ENCODE measurements around the gene DHCR24. TPM values are rescaled to one million over a fixed set of nuclear protein-coding genes. Genes with fewer than 3 reads are reported as not detected.
A peak's percentile ranks its signal among the peaks of the same experiment; 100 is the strongest.

The DHCR24 gene
- total RNA-seq, 1 donor: 151 TPM

GRCh38 chr1:54800899-54801759 is 85.9 kb downstream of the DHCR24 start, which contains the start of gene TTC22:
TTC22 (minus strand) TSS chr1:54801323; CDS start chr1:54801163, 160 bp downstream.
- H3K4me2 ChIP-seq (ENCODE audit: insufficient read depth, low read length): peak within 1 kb of the TSS; percentile 51
- H3K27ac ChIP-seq (ENCODE audit: low read depth, low read length): no peak within 1 kb of the TSS
- no peaks in the 10 kb centered on the region for H4K20me1 ChIP-seq (ENCODE audit: insufficient read depth, low read length)
- H3K4me3 ChIP-seq (ENCODE audit: insufficient read depth, low read length): peak within 1 kb of the TSS; percentile 42
- peaks cover 26% of the 10 kb centered on the region for H3K27me3 ChIP-seq (ENCODE audit: insufficient read depth, low read length)
- peaks cover 12% of the 10 kb centered on the region for H3K4me1 ChIP-seq (ENCODE audit: insufficient read depth, low read length)
- peak; percentile 45 for TF ChIP-seq CTCF (IDR thresholded peaks at IDR 0.05; ENCODE audit: extremely low read depth, low read depth, low read length)
- peak within 1 kb of the TSS; percentile 59 for H2AFZ ChIP-seq (ENCODE audit: low read length)
- no peaks in the 10 kb centered on the region for H3K9me3 ChIP-seq (ENCODE audit: low read depth, low read length)
- H3K36me3 ChIP-seq (ENCODE audit: insufficient read depth, low read length): no peaks in the 10 kb centered on the region
- H3K79me2 ChIP-seq (ENCODE audit: insufficient read depth, low read length): no peaks in the 10 kb centered on the region
- peak; percentile 73 for DNase-seq (ENCODE audit: insufficient read length, low spot score, missing footprints)

- peak overlapping the region; percentile 51 for H3K4me2 ChIP-seq (ENCODE audit: insufficient read depth, low read length)
- H4K20me1 ChIP-seq (ENCODE audit: insufficient read depth, low read length): no peaks in the 10 kb centered on the region
- no peak overlapping the region for H3K27ac ChIP-seq (ENCODE audit: low read depth, low read length)
- H3K36me3 ChIP-seq (ENCODE audit: insufficient read depth, low read length): no peaks in the 10 kb centered on the region
- H3K4me3 ChIP-seq (ENCODE audit: insufficient read depth, low read length): peak overlapping the region; percentile 42
- no peak for TF ChIP-seq CTCF (IDR thresholded peaks at IDR 0.05; ENCODE audit: extremely low read depth, low read depth, low read length)
- no peak overlapping the region for H2AFZ ChIP-seq (ENCODE audit: low read length)
- peak; percentile 78 for DNase-seq (ENCODE audit: insufficient read length, low spot score, missing footprints)
- peaks cover 12% of the 10 kb centered on the region for H3K4me1 ChIP-seq (ENCODE audit: insufficient read depth, low read length)
- peaks cover 26% of the 10 kb centered on the region for H3K27me3 ChIP-seq (ENCODE audit: insufficient read depth, low read length)
- H3K79me2 ChIP-seq (ENCODE audit: insufficient read depth, low read length): no peaks in the 10 kb centered on the region
- no peaks in the 10 kb centered on the region for H3K9me3 ChIP-seq (ENCODE audit: low read depth, low read length)
Measured at GRCh38 chr1:54800041-54800898, 86.7 kb downstream of the DHCR24 start.

Other genes starting within 250 kb of the DHCR24 start
- 0.36 and 0.59 TPM in 2 replicates for gene MROH7, start 245.4 kb downstream of the DHCR24 start, total RNA-seq
- gene TTC4, start 171.3 kb downstream of the DHCR24 start, total RNA-seq: 19.7 and 27.9 TPM in 2 replicates
- 6.2 and 7.4 TPM in 2 replicates for gene PARS2, start 122.7 kb downstream of the DHCR24 start, total RNA-seq
- not detected in 2 replicates for gene TTC22, start 85.9 kb downstream of the DHCR24 start, total RNA-seq
- not detected in 2 replicates for gene TMEM61, start 93.4 kb upstream of the DHCR24 start, total RNA-seq
- not detected in 2 replicates for gene BSND, start 111.7 kb upstream of the DHCR24 start, total RNA-seq
- 3.5 and 6.5 TPM in 2 replicates for gene PCSK9, start 152.4 kb upstream of the DHCR24 start, total RNA-seq